Fibroblast of villous mesenchyme (primary cell): ENCODE results near the gene MZB1. TPM values are rescaled to one million over a fixed set of nuclear protein-coding genes. Genes with fewer than 3 reads are reported as not detected.
A peak's percentile ranks its signal among the peaks of the same experiment; 100 is the strongest.

Source experiments
- DNase-seq: peaks from one replicate; pipeline ENCODE4 v3.0.0-alpha.2; 2010; ENCODE audit warnings: low read depth
- H3K4me3 ChIP-seq: 2 replicates; pipeline ENCODE4 v1.5.1; 2011; ENCODE audit warnings: low read depth, mild to moderate bottlenecking, low read length
- total RNA-seq: library from RNA; depleted of rRNA; stranded (reverse); fragments of >200 nt; gene quantifications from 2 replicates; pipeline ENCODE4 v1.2.3, GENCODE V29; 2012
- TF ChIP-seq, protein P1 (sequence below): IDR thresholded peaks from 2 replicates; pipeline ENCODE4 v1.5.1; 2012; ENCODE audit warnings: low read depth, mild to moderate bottlenecking, low read length; ENCODE audit not compliant: insufficient read depth

MZB1 gene
- total RNA-seq, 1 donor = 0.43 TPM

GRCh38 chr5:139416651-139417050 lies 26.9 kb upstream of the MZB1 start:
- TF ChIP-seq, protein P1, sequence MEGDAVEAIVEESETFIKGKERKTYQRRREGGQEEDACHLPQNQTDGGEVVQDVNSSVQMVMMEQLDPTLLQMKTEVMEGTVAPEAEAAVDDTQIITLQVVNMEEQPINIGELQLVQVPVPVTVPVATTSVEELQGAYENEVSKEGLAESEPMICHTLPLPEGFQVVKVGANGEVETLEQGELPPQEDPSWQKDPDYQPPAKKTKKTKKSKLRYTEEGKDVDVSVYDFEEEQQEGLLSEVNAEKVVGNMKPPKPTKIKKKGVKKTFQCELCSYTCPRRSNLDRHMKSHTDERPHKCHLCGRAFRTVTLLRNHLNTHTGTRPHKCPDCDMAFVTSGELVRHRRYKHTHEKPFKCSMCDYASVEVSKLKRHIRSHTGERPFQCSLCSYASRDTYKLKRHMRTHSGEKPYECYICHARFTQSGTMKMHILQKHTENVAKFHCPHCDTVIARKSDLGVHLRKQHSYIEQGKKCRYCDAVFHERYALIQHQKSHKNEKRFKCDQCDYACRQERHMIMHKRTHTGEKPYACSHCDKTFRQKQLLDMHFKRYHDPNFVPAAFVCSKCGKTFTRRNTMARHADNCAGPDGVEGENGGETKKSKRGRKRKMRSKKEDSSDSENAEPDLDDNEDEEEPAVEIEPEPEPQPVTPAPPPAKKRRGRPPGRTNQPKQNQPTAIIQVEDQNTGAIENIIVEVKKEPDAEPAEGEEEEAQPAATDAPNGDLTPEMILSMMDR = no peak
- H3K4me3 ChIP-seq = no peak overlapping the region
- peak; percentile 57 for DNase-seq

DNA sequence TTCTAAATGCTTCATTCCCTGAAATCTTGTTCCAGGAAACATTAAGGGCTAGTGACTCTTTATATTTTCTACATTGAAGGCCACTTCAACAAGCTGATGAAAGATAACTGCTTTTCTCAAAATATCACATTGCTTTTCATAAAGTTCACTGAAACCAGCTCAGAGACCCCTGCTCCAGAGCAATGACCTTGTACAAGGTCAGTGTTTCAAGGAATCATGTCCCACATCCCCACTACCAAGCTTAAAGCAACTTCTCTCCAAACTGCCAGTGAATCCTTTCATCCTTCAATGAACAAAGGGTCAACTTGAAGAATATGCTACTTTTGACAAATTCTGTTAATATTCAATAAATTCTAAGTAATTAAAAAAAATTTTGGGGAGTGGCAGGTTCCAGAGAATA lies 26.2 kb upstream of the MZB1 start:
- H3K4me3 ChIP-seq = no peak overlapping the region
- DNase-seq = no peak
- TF ChIP-seq, protein P1 = no peak

GRCh38 chr5:139415221-139415861 lies 25.6 kb upstream of the MZB1 start:
- TF ChIP-seq, protein P1 = no peak
- no peak for DNase-seq
- no peak overlapping the region for H3K4me3 ChIP-seq

GRCh38 chr5:139414581-139415130 lies 24.9 kb upstream of the MZB1 start:
- H3K4me3 ChIP-seq = no peak overlapping the region
- TF ChIP-seq, protein P1 = no peak
- no peak for DNase-seq

GRCh38 chr5:139413963-139414362 lies 24.2 kb upstream of the MZB1 start:
- DNase-seq = no peak
- TF ChIP-seq, protein P1 = no peak
- H3K4me3 ChIP-seq = no peak overlapping the region

GRCh38 chr5:139413153-139413552 lies 23.4 kb upstream of the MZB1 start:
- no peak overlapping the region for H3K4me3 ChIP-seq
- no peak for DNase-seq
- TF ChIP-seq, protein P1 = no peak
